Measurements from ENCODE around the gene DENND6A.
"Not testable (repeated sequence)": the region's sequence is repeated elsewhere in the genome, so short reads cannot be mapped to it uniquely, and the experiment has no call there.

DENND6A gene

GRCh38 chr3:57644740-57645139, 48.1 kb downstream of the DENND6A start:
- Histone ChIP-seq H2AFZ (ENCODE audit: low read depth, low read length, severe bottlenecking) (no peak overlapping the region), H3K79me2 (ENCODE audit: insufficient read depth, low read length) (no peaks in the 10 kb centered on the region)

GRCh38 chr3:57637391-57637790, 55.5 kb downstream of the DENND6A start:
- Histone ChIP-seq H3K4me2 (ENCODE audit: low read depth, low read length, poor library complexity, severe bottlenecking) (no peak overlapping the region), H3K9me2 (replicated peaks; ENCODE audit: insufficient read depth, low read length) (no peaks in the 10 kb centered on the region), H3F3A (ENCODE audit: insufficient read depth) (no peaks in the 10 kb centered on the region), H4K20me1 (ENCODE audit: low read depth, low read length) (no peaks in the 10 kb centered on the region), H3K27ac (ENCODE audit: low read depth, low read length) (no peak overlapping the region), H3K79me2 (ENCODE audit: insufficient read depth, low read length) (no peaks in the 10 kb centered on the region), H3K4me3 (ENCODE audit: insufficient read depth, low read length, poor library complexity, severe bottlenecking) (no peak overlapping the region), H3K36me3 (ENCODE audit: low read length) (peaks cover 39% of the 10 kb centered on the region; the same call in 1 of the 2 replicates), H3K9me3 (ENCODE audit: insufficient read depth, low read length) (no peaks in the 10 kb centered on the region), H3K27me3 (ENCODE audit: low read length) (no peaks in the 10 kb centered on the region), H2AFZ (ENCODE audit: low read depth, low read length, severe bottlenecking) (no peak overlapping the region), H3K9ac (ENCODE audit: low read length) (no peak overlapping the region)
- TF ChIP-seq EZH2phosphoT487 (conservative IDR thresholded peaks at IDR 0.05; ENCODE audit: low read length) (no peak), CTCF (IDR thresholded peaks at IDR 0.05; ENCODE audit: insufficient read depth, low read length, poor library complexity, severe bottlenecking) (no peak)

More at GRCh38 chr3:57644740-57645139, 48.1 kb downstream of the DENND6A start:
- H3F3A ChIP-seq (ENCODE audit: insufficient read depth) = no peaks in the 10 kb centered on the region
- no peak overlapping the region for H3K4me2 ChIP-seq (ENCODE audit: low read depth, low read length, poor library complexity, severe bottlenecking)
- H3K9me2 ChIP-seq (replicated peaks; ENCODE audit: insufficient read depth, low read length) = no peaks in the 10 kb centered on the region
- no peak overlapping the region for H3K9ac ChIP-seq (ENCODE audit: low read length)
- no peaks in the 10 kb centered on the region for H3K9me3 ChIP-seq (ENCODE audit: insufficient read depth, low read length)
- H3K36me3 ChIP-seq (ENCODE audit: low read length) = peaks cover 17% of the 10 kb centered on the region; the same call in 1 of the 2 replicates
- H3K27ac ChIP-seq (ENCODE audit: low read depth, low read length) = no peak overlapping the region
- H3K27me3 ChIP-seq (ENCODE audit: low read length) = no peaks in the 10 kb centered on the region
- H3K4me3 ChIP-seq (ENCODE audit: insufficient read depth, low read length, poor library complexity, severe bottlenecking) = no peak overlapping the region
- H4K20me1 ChIP-seq (ENCODE audit: low read depth, low read length) = no peaks in the 10 kb centered on the region
- TF ChIP-seq EZH2phosphoT487 (conservative IDR thresholded peaks at IDR 0.05; ENCODE audit: low read length) = no peak
- TF ChIP-seq CTCF (IDR thresholded peaks at IDR 0.05; ENCODE audit: insufficient read depth, low read length, poor library complexity, severe bottlenecking) = no peak

GRCh38 chr3:57634259-57634658, 58.6 kb downstream of the DENND6A start:
- not testable (repeated sequence) for H3K4me2 ChIP-seq (ENCODE audit: low read depth, low read length, poor library complexity, severe bottlenecking); H3K27ac ChIP-seq (ENCODE audit: low read depth, low read length); H3K9me2 ChIP-seq (replicated peaks; ENCODE audit: insufficient read depth, low read length); H2AFZ ChIP-seq (ENCODE audit: low read depth, low read length, severe bottlenecking); H3K9ac ChIP-seq (ENCODE audit: low read length); H3K9me3 ChIP-seq (ENCODE audit: insufficient read depth, low read length); H3K4me3 ChIP-seq (ENCODE audit: insufficient read depth, low read length, poor library complexity, severe bottlenecking); H3K27me3 ChIP-seq (ENCODE audit: low read length); H3F3A ChIP-seq (ENCODE audit: insufficient read depth); H3K79me2 ChIP-seq (ENCODE audit: insufficient read depth, low read length); H4K20me1 ChIP-seq (ENCODE audit: low read depth, low read length)
- H3K36me3 ChIP-seq (ENCODE audit: low read length) = peaks cover 38% of the 10 kb centered on the region; the same call in 1 of the 2 replicates

GRCh38 chr3:57627976-57628375, 64.9 kb downstream of the DENND6A start:
- H3K27me3 ChIP-seq (ENCODE audit: low read length) = no peaks in the 10 kb centered on the region
- no peak overlapping the region for H3K4me2 ChIP-seq (ENCODE audit: low read depth, low read length, poor library complexity, severe bottlenecking)
- no peak overlapping the region for H3K27ac ChIP-seq (ENCODE audit: low read depth, low read length)
- H3K9ac ChIP-seq (ENCODE audit: low read length) = no peak overlapping the region
- H3K4me3 ChIP-seq (ENCODE audit: insufficient read depth, low read length, poor library complexity, severe bottlenecking) = no peak overlapping the region
- H3K9me2 ChIP-seq (replicated peaks; ENCODE audit: insufficient read depth, low read length) = no peaks in the 10 kb centered on the region
- no peaks in the 10 kb centered on the region for H3K79me2 ChIP-seq (ENCODE audit: insufficient read depth, low read length)
- no peaks in the 10 kb centered on the region for H4K20me1 ChIP-seq (ENCODE audit: low read depth, low read length)
- no peaks in the 10 kb centered on the region for H3F3A ChIP-seq (ENCODE audit: insufficient read depth)
- TF ChIP-seq EZH2phosphoT487 (conservative IDR thresholded peaks at IDR 0.05; ENCODE audit: low read length) = no peak
- no peak for TF ChIP-seq CTCF (IDR thresholded peaks at IDR 0.05; ENCODE audit: insufficient read depth, low read length, poor library complexity, severe bottlenecking)
- H3K9me3 ChIP-seq (ENCODE audit: insufficient read depth, low read length) = no peaks in the 10 kb centered on the region
- H3K36me3 ChIP-seq (ENCODE audit: low read length) = peaks cover 41% of the 10 kb centered on the region; the same call in 1 of the 2 replicates
- no peak overlapping the region for H2AFZ ChIP-seq (ENCODE audit: low read depth, low read length, severe bottlenecking)
